Testis (tissue), 3 donors: ENCODE data around the gene NPC2. TPM values are rescaled to one million over a fixed set of nuclear protein-coding genes. Genes with fewer than 3 reads are reported as not detected.

Source experiments
- DNase-seq: peaks from one replicate; pipeline ENCODE4 v3.0.0-alpha.2; 2019
- H3K27ac ChIP-seq, 2 donors: fragments of 200-600 bp; sonication (generic); one replicate each; pipeline ENCODE4 v1.5.1; 2019
- H3K27me3 ChIP-seq: fragments of 200-600 bp; sonication (generic); one replicate; pipeline ENCODE4 v1.5.1; 2019
- H3K36me3 ChIP-seq: fragments of 200-600 bp; sonication (generic); one replicate; pipeline ENCODE4 v1.5.1; 2017; ENCODE audit warnings: low read depth; ENCODE audit errors: missing control alignments
- H3K4me1 ChIP-seq: fragments of 200-600 bp; sonication (generic); one replicate; pipeline ENCODE4 v1.5.1; 2019
- H3K4me3 ChIP-seq, 2 donors: fragments of 200-600 bp; sonication (generic); one replicate each; pipeline ENCODE4 v1.5.1; 2017 to 2019
- H3K9me3 ChIP-seq: fragments of 200-600 bp; sonication (generic); one replicate; pipeline ENCODE4 v1.5.1; 2017
- POLR2A ChIP-seq: fragments of 450-650 bp; IDR thresholded peaks from one replicate; pipeline ENCODE4 v1.6.1; 2017; ENCODE audit warnings: antibody characterized with exemption, mild to moderate bottlenecking, moderate library complexity
- WGBS, 2 donors: methylation state at CpG; one replicate each; pipeline ENCODE4 v1.1.5; 2018; 5-methylcytosine and 5-hydroxymethylcytosine counted together
- intact Hi-C: fragments of 100-400 bp; cut with DNase I; formaldehyde crosslinking; loops from one replicate; pipeline ENCODE4 v1.15.1; 2023; ENCODE audit warnings: low total_unique reads
- polyA plus RNA-seq: library from polyadenylated mRNA; stranded (reverse); fragments of 350-450 nt; fragmentation: Illumina TruSeq; extraction: RNeasy Lipid Tissue Mini Kit (QIAGEN cat#74804); gene quantifications from one replicate; pipeline ENCODE4 v1.2.3, GENCODE V29; 2014; ENCODE audit warnings: low read depth, low replicate concordance; ENCODE audit not compliant: insufficient read depth
- total RNA-seq, 2 donors: library from RNA; depleted of rRNA; stranded (reverse); fragments of >200 nt; gene quantifications; one replicate each; pipeline ENCODE4 v1.2.3, GENCODE V29; 2016
- TF ChIP-seq, protein P1 (sequence below), 3 experiments: fragments of 450-650 bp in 2 of 3; fragments of 200-600 bp in 1 of 3; sonication (generic) in 1 of 3; IDR thresholded peaks; one replicate each; pipeline ENCODE4 v1.5.1; 2016 to 2019; ENCODE audit warnings: antibody characterized with exemption in 3 of 3, mild to moderate bottlenecking in 2 of 3, moderate library complexity in 1 of 3

NPC2 gene
- total and polyA plus RNA-seq, 3 donors from 2014 or later: 291 to 628 (median 393) TPM

DNA sequence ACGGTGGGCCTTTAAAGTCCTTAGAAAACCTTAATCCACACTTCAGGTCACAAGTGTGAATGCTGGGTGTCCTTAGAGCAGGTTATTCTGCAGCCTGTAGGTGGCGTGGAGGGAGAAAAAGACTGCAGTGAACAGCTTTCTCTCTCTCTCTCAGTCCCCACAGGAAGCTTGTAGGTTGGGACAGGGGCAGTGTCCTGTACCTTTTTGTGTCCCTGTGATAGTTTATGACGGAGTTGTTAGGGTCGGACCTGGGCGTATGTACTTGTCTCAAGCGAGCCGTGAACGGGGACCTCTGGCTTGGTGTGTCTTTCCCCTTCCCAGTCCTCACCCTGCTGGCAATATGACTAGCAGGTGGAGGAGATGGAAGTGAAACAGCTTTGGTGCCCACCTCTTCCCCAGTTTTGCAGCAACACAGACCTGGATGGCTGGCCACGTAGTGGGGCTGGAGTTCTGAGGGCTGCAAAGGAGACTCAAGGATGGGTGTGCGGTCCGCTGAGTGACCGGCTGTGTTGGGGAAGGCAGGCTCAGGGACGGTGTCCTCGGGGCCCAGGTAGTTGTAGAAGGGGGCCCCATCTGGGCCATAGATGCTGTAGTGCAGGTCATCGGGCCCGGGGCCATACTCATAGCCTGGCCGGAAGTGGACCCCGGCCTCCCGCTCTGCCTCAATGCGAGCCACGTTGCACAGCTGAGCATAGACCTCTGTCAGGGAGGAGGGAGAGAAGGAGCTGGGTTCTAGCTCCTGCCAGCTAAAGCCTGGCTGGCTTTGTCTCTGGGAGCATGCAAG lies 9.3 kb upstream of the NPC2 start:
- Histone ChIP-seq H3K4me3 (no peak overlapping the region), H3K9me3 (no peaks in the 10 kb centered on the region), H3K4me1 (no peaks in the 10 kb centered on the region), H3K27ac (no peak overlapping the region), H3K27me3 (no peaks in the 10 kb centered on the region), H3K36me3 (no peaks in the 10 kb centered on the region)
- whole genome bisulfite sequencing, 2 donors: 82% methylated on average over 17 to 21 of the region's 21 CpGs
- TF ChIP-seq POLR2A: no peak
- TF ChIP-seq, protein P1, sequence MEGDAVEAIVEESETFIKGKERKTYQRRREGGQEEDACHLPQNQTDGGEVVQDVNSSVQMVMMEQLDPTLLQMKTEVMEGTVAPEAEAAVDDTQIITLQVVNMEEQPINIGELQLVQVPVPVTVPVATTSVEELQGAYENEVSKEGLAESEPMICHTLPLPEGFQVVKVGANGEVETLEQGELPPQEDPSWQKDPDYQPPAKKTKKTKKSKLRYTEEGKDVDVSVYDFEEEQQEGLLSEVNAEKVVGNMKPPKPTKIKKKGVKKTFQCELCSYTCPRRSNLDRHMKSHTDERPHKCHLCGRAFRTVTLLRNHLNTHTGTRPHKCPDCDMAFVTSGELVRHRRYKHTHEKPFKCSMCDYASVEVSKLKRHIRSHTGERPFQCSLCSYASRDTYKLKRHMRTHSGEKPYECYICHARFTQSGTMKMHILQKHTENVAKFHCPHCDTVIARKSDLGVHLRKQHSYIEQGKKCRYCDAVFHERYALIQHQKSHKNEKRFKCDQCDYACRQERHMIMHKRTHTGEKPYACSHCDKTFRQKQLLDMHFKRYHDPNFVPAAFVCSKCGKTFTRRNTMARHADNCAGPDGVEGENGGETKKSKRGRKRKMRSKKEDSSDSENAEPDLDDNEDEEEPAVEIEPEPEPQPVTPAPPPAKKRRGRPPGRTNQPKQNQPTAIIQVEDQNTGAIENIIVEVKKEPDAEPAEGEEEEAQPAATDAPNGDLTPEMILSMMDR (IDR thresholded peaks at IDR 0.05): peak in 2 of 3 experiments; percentile 24 to 60
- intact Hi-C loops: loop anchor here (10.0 kb wide), 1 partner anchor 102 kb away; no protein-coding TSS in a partner anchor
- peak; percentile 60 for DNase-seq

DNA sequence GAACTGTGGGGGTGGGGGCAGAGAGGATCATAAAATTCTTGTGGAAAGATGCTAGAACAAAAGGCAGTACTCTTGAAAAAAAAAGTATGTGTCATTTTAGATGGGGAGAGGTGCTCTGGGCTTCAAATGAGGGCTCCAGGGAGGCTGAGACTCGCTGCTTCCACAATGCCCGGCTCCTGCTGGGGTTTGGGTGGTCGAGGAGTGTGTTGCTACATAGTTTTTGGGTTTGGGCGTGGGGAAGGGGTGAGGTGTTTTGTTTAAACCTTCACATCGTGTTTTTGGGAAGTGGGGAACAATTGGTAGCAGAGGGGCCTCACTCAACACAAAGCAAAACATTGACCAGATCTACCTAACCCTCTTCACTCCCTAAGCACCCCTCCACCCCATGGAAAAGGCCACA lies 8.6 kb upstream of the NPC2 start:
- H3K9me3 ChIP-seq: no peaks in the 10 kb centered on the region
- TF ChIP-seq, protein P1 (IDR thresholded peaks at IDR 0.05): no peak
- TF ChIP-seq POLR2A: no peak
- no peak for DNase-seq
- no peak overlapping the region for H3K27ac ChIP-seq
- WGBS, 2 donors: 68 to 73% methylated on average over 5 of the region's 5 CpGs
- no peaks in the 10 kb centered on the region for H3K27me3 ChIP-seq
- intact Hi-C loops: loop anchor here (10.0 kb wide), 1 partner anchor 103 kb away; no protein-coding TSS in a partner anchor
- no peaks in the 10 kb centered on the region for H3K4me1 ChIP-seq
- no peaks in the 10 kb centered on the region for H3K36me3 ChIP-seq
- no peak overlapping the region for H3K4me3 ChIP-seq

DNA sequence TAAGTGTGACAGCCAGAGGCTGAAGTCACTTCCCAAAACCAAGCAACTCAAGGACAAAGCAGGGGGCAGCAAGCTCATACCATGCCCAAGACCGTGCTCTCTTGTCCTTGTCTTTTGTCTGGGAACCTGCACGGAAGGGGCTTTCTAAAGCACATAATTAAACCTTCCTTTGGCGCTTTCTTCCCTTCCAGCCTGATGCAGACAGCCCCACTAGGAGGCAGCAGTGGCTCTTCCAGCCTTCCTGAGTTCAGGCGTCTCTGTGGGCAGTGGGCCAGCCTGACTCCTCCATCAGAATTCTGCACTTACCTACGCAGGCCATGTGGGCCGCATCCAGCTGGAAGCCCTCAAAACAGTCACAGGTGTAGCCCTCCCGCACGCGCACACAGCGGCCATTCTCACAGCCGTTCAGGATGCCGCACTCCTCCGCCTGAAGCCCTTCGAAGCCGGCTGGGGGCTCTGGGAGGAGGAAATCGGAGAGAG lies 8.1 kb upstream of the NPC2 start:
- intact Hi-C loops: loop anchor here (10.0 kb wide), 1 partner anchor 104 kb away; no protein-coding TSS in a partner anchor
- TF ChIP-seq, protein P1 (IDR thresholded peaks at IDR 0.05): peak in 2 of 3 experiments; percentile 50 to 65
- TF ChIP-seq POLR2A: no peak
- Histone ChIP-seq H3K4me1 (no peaks in the 10 kb centered on the region), H3K36me3 (no peaks in the 10 kb centered on the region), H3K4me3 (no peak overlapping the region), H3K9me3 (no peaks in the 10 kb centered on the region), H3K27me3 (no peaks in the 10 kb centered on the region), H3K27ac (no peak overlapping the region)
- WGBS, 2 donors: 42 to 58% methylated on average over 16 of the region's 16 CpGs
- DNase-seq: peak; percentile 88

DNA sequence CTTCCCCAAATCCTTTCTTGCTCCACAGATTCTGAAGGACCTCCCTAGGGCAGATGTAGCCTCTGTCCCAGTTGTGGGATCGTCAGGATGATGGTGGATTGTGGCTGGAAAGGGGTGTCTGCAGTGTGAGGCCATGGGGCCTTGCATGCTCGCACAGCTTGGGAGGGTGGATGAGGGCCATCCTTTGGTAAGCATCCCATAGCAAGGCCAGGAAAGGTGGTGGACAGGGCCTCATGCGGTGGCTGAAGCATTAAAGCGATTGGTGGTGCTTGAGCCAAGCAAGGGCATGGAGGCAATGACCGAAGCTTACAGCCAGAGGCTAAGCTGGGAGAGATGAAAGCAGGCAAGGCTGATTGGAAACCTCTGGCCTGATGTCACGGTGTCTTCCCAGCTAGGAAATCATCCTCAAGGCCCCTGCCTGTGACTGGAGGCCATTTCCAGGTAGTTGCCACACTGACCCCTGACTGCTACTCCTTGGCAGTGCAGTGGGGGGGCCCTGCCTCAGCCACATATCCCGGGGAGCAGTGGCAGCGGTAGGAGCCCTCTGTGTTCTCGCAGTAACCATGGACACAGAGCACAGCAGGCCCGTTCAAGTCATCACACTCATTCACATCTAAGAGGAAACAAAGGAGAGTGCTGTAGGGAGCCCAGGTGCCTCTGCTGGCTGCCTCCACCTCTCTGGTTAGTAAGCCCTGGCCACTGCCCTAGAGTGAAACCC lies 7.5 kb upstream of the NPC2 start:
- Histone ChIP-seq H3K27ac (no peak overlapping the region), H3K27me3 (no peaks in the 10 kb centered on the region), H3K4me3 (no peak overlapping the region), H3K4me1 (no peaks in the 10 kb centered on the region), H3K36me3 (no peaks in the 10 kb centered on the region), H3K9me3 (no peaks in the 10 kb centered on the region)
- WGBS, 2 donors: 83 to 90% methylated on average over 9 to 10 of the region's 10 CpGs
- intact Hi-C loops: loop anchor here (10.0 kb wide), 1 partner anchor 104 kb away; no protein-coding TSS in a partner anchor
- DNase-seq: no peak
- TF ChIP-seq, protein P1 (IDR thresholded peaks at IDR 0.05): no peak
